Heart left ventricle (tissue), 13 donors: ENCODE results near the gene SCRN1.

Experiments
- POLR2A ChIP-seq, 2 donors: fragments of 450-650 bp; IDR thresholded peaks; one replicate each; pipeline ENCODE4 v1.6.1; 2017; ENCODE audit warnings: antibody characterized with exemption in 2 of 2, mild to moderate bottlenecking in 2 of 2, moderate library complexity in 2 of 2
- TF ChIP-seq, protein P1 (sequence below), 12 donors: fragments of 200-600 bp; sonication (generic) in 4 of 12; IDR thresholded peaks; one replicate each; pipeline versions ENCODE4 v1.5.0 to v1.8.0; 2018 to 2022; ENCODE audit warnings: antibody characterized with exemption in 12 of 12, mild to moderate bottlenecking in 5 of 12
- donor health status: ischemic (EF 13 %, LVEDD 7.1; RV severe dilation, severe dysfunction).
- donor health status: DM: no; HTN: yes; CAD: no.
- donor health status: DM: no; HTN: no; CAD: no.
- donor health status: ischemic (EF 25% LVEDD 6.9; RV normal size, moderate dysfunction).
- donor health status: ischemic (EF 25% LVEDD 5.7; RV mildly dilated, moderate dysfunction).
- donor health status: ischemic (EF 35%, LVEDD 5.7; RV mildly dilated, moderate dysfunction).
- donor health status: nonischemic (EF 11% LVEDD 7.7; RV severe dilation, severe dysfunction).
- donor health status: DM: yes; HTN: yes; CAD: no.
- donor health status: PGD.
- donor health status: ischemic (EF 29% LVEDD 5.4; RV normal size, mild dysfunction).
- donor health status: nonischemic (EF 23%, LVEDD 6.1; RV moderate dilation, normal function).

DNA sequence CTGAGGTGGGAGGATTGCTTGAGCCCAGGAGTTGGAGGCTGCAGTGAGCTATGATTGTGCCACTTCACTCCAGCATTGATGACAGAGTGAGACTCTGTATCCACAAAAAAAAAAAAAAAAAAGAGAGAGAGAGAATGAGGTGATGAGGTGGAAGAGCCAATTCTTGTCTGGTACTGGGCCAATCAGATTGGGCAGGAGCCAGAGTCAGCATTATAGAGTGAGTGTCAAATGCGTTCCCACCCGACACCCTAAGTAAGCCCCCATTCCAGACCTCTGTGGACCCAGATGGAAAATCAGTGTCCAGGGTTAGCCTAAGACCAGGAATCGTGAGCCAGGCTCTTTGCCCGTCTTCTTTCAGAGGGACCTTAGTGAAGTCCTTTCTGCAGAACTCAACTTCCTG is 99.3 kb downstream of the SCRN1 start:
- TF ChIP-seq, protein P1, sequence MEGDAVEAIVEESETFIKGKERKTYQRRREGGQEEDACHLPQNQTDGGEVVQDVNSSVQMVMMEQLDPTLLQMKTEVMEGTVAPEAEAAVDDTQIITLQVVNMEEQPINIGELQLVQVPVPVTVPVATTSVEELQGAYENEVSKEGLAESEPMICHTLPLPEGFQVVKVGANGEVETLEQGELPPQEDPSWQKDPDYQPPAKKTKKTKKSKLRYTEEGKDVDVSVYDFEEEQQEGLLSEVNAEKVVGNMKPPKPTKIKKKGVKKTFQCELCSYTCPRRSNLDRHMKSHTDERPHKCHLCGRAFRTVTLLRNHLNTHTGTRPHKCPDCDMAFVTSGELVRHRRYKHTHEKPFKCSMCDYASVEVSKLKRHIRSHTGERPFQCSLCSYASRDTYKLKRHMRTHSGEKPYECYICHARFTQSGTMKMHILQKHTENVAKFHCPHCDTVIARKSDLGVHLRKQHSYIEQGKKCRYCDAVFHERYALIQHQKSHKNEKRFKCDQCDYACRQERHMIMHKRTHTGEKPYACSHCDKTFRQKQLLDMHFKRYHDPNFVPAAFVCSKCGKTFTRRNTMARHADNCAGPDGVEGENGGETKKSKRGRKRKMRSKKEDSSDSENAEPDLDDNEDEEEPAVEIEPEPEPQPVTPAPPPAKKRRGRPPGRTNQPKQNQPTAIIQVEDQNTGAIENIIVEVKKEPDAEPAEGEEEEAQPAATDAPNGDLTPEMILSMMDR (IDR thresholded peaks at IDR 0.05) = no peak
- TF ChIP-seq POLR2A (IDR thresholded peaks at IDR 0.05) = no peak
